ENCODE results near the gene PTGIS.

GRCh38 chr20:49578436-49578835, 10.5 kb upstream of the PTGIS start:
- TF ChIP-seq EZH2 (IDR thresholded peaks at IDR 0.05; ENCODE audit: low read depth) (no peak), CTCF (conservative IDR thresholded peaks at IDR 0.05) (no peak)

All from PC-9 (cell line).